NCI-H2171 (cell line): Measurements from ENCODE around the gene NKX6-1.

ENCODE experiments used
- DNase-seq: peaks from one replicate; lab custom pipeline; 2025; lab: John Stamatoyannopoulos, UW

The NKX6-1 gene

DNA sequence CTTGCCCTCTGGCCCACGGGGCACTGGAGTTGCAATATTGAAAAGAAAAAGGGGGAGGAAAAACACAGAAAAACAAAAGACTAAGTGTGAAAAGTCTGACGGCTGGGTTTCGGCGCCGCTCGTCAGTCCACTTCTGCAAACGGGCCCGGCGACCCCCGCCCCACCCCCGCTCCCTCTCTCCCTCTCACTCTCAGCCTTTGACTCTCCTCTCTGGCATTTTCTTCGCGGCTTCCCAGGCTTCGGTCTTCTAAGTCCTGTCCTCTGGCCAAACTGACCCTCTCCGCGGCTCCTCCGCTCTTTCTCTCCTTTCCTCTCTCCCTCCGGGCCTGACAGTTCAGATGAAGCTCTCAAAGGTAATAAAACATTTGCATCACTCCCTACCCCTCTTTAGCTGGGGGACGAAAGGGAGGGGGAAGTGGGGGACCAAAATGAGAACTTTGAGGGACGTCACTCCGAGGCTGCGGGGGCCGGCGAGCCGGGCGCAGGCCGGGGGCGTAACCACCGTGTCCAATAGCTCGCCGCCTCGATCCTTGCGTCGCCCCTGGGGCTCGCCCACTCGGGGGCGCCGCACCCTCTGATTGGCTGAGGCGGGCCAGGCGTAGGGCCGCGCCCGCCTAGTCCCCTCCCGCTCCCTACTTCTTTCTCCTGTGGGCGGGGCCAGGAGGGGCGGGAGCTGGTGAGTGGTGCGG is at the start of gene NKX6-1:
Gene NKX6-1 (minus strand): TSS at position 358 of the 689 bp plus-strand sequence. CDS start 1,064 bp downstream, outside the sequence.
- DNase-seq = peak; percentile 77

- no peak for DNase-seq
These were observed 48.1 kb upstream of the NKX6-1 start for GRCh38 chr4:84547211-84547610.

- no peak for DNase-seq
These were observed 46.0 kb upstream of the NKX6-1 start for GRCh38 chr4:84545093-84545492.

- no peak for DNase-seq
These were observed 36.8 kb upstream of the NKX6-1 start for GRCh38 chr4:84535901-84536300.

GRCh38 chr4:84531689-84532088 is 32.6 kb upstream of the NKX6-1 start:
- DNase-seq = no peak

GRCh38 chr4:84530871-84531270 is 31.8 kb upstream of the NKX6-1 start:
- DNase-seq = no peak

- no peak for DNase-seq
These were observed 31.4 kb upstream of the NKX6-1 start for GRCh38 chr4:84530454-84530853.

GRCh38 chr4:84529169-84529751 is 30.2 kb upstream of the NKX6-1 start:
- peak; percentile 8 for DNase-seq

- DNase-seq = no peak
These were observed 28.3 kb upstream of the NKX6-1 start for GRCh38 chr4:84527391-84527790.

DNA sequence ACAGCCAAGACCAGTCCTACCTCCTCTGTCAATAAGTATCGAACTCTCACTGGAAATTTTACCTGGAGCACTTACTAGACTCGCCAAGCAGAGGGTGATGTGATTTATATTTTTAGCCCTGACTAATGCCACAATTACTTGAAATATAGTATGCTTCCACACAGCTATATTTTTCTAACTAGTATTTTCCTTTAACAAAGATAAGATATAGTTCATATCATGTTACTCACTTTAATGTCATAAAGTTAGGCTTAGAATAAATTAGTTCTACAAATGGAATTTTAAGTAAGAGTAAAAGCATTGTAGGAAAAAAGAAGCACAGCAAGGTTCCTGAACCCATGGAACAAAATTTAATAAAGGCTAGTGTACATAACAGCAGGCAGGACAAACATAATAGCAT is 16.0 kb upstream of the NKX6-1 start:
- DNase-seq = no peak

DNA sequence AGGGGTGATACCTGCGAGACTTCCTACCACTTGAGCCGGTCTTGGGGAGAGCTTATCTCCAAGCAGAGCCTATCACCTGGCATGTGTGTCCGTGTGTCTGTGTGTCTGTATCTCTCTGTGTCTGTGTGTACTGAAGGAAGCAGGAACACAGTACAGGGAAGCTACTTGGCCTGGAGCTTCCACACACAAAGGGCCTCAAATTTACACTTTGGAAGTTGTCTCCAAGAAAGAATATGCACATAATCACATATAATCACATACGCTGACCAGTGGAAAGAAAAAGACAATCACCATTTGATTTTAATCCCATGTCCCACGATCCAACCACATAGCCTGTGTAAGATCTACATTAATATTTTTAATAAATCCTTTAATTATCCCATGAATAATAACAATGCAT is 13.2 kb upstream of the NKX6-1 start:
- no peak for DNase-seq

GRCh38 chr4:84511703-84512102 is 12.6 kb upstream of the NKX6-1 start:
- DNase-seq = no peak

DNA sequence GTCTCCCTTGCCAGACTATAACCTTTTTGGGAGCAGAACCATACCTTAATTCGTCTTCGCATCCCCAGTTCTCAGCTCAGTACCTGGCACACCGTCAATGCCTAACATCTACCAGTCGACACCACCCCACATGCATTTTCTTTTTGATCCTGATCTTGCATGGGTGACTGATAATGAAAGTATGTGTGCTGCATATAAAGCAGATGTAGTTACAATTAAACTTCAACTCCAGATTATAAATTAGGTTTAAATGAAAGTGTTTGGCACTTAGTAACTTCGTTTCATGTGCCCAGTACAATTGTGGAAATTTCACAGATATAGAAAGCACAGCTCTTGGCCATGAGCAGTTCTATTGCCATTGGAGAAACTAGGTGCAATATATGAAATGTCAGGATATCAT is 8.8 kb upstream of the NKX6-1 start:
- no peak for DNase-seq

- no peak for DNase-seq
These were observed 5.7 kb upstream of the NKX6-1 start for GRCh38 chr4:84504821-84505220.

DNA sequence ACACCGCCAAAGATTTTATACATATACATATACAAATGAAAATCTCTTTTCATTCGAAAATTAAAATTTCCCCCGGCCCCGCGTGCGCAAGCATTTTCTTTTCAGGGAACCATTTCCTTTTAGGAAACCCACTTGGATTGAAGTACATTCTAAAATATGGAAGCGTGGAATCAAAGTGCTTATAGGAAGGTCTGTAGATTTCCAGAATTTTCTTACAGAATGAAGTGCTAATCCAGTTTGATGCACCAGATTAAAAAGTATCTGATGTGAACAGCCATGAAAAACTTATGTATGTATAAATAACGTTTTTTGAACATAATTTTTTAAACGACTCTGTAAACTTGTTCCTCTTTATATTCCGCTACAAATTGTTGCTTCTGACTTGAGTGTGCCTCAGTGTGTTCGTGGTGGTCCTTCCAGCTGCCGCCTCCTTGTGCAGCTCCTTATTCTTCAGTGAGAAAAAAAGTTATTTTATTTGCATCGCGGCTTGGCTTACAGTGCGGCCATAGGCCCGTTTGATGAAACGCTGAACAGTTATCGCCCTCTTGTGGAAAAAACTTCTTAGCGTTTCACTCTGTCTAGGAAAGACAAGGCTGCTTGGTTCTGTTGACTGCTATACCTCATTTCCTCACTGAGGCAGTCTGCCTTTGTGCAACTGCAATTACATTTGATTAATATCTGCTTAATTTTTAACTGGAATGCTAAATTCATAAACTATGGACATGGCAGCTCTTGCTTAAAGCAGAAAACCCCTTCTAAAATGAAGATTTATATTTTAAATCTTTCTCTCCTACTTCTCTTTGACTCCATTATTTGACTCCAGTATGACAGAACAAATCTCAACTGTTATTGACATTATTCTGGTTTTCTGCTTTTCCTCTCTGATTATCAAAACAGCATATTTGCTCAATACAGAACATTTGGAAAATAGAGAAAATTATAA is 4.7 kb upstream of the NKX6-1 start:
- peak; percentile 36 for DNase-seq

DNA sequence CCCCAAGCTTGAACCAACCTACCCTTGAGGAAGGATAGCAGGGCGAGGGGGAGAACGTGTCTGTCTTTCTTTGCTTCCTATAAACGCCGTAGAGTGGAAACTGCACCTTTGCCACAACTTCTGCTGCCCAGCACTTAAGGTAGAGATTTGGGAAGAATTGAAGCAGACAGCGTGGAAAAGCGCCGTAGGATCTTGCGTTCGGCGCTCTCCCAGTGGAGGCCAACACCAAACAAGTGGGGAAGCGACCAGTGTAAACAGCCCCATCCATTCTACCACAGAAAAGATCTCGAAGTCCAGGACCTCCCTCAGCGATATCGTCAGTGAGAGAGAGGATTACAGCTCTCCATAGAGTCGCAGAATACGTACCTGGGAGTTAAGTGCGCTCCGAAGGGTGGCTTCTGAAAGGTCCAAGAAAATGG is 3.9 kb upstream of the NKX6-1 start:
- no peak for DNase-seq

- no peak for DNase-seq
These were observed 3.4 kb upstream of the NKX6-1 start for GRCh38 chr4:84502333-84502954.

DNA sequence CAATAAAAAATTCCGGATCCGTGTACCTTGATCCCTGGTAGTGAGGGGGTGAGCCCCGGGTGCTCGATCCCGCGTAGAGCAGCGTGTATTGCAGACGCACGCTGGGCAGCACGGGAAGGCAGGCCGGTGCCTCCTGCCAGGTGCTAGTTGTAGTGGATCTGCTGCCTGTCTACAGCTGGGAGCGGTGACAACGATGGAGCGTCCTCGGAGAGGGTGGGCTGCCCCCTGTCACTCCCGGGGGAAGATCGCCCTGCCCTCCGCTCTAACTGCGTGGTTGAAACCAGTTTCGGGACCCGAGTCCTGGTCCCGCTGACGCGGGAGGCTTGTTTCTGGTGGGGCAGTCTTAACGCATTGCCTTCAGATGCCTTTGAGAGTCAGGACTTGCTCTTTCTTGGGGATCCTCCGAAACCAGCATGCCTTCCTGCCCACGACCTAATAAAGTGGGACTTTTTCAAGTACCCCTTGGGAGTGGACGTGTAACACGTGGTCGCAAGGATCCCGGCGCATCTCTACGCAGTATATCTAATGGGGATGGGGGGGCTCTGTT is 2.7 kb upstream of the NKX6-1 start:
- DNase-seq = no peak

DNA sequence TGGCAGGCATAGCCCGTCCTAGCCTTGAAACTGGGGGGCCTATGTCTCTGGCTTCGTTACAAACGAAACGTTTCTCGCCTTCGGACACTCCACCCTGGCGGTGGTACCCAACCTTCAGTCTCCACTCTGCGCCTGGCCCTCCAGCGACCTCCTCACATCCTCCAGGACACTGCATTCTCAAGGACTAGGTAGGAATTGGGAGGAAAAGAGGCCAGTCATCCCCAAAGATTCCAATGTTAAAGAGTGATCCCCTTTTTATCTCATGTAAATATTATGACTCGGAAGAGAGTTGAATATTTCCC is 2.1 kb upstream of the NKX6-1 start:
- no peak for DNase-seq

DNA sequence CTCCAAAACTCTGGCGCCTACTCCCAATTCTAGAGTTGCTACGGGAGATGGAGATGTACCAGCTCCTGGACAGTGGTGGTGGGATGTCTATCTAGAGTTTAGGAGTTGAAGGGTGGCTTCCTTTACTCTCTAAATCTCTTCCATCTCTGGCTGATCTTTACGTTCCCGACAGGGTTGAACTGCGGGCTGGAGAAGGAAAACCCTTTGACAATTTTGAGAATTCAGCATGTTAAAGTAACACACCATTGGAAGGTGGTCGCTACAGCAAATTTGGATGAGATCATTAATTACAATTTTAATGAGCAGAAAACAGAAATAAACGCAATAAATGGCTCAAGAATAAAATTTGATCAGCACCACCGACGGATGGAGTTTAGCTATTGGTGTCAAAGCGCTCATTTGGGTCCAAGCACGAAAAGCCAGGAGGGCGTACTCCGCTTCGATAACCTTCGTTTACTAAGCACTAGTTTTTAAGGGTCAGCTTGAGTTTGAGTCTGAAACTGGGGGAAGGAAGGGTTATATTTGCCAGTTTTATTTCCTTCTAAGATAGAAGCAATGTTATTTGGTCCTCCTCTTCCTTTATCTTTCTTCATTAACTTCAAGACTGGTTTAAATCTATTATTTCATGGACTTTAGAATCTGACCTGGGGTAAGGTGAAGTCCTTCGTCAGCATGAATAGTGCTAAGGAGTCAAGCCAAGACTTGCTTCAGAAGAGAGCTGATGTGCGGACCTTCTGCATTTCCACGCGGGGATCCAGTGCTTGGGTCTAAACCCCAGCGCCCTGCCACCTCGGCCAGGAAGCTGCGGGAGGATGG is 1.5 kb upstream of the NKX6-1 start:
- DNase-seq = no peak

GRCh38 chr4:84499624-84499982 is 511 bp upstream of the NKX6-1 start:
- DNase-seq = peak; percentile 37
